Smooth muscle cell of the umbilical artery (primary cell): ENCODE measurements around the gene TAF8. TPM values are rescaled to one million over a fixed set of nuclear protein-coding genes. Genes with fewer than 3 reads are reported as not detected.

Experiments used
- total RNA-seq: library from RNA; depleted of rRNA; stranded (reverse); fragments of >200 nt; gene quantifications from 2 replicates; pipeline ENCODE4 v1.2.3, GENCODE V29; 2014

Gene TAF8
- 10.9 and 11.0 TPM in 2 replicates for total RNA-seq

GRCh38 chr6:42050297-42051267 is at the start of gene TAF8:
Gene TAF8, plus strand, starts transcription at chr6:42050524. Its CDS starts 18 bp downstream, at chr6:42050542.

Other genes with a start within 250 kb of the TAF8 start
- gene USP49, start 155.1 kb upstream of the TAF8 start, total RNA-seq = 2.1 and 3.1 TPM in 2 replicates
- gene MED20, start 129.4 kb upstream of the TAF8 start, total RNA-seq = 26.0 and 28.8 TPM in 2 replicates
- 13.1 and 19.5 TPM in 2 replicates for gene BYSL, start 129.0 kb upstream of the TAF8 start, total RNA-seq
- gene CCND3, start 108.7 kb upstream of the TAF8 start, total RNA-seq = 8.6 and 18.5 TPM in 2 replicates
- gene C6orf132, start 92.1 kb downstream of the TAF8 start, total RNA-seq = 1.5 and 2.5 TPM in 2 replicates
- 0.30 and 0.46 TPM in 2 replicates for gene GUCA1A, start 122.8 kb downstream of the TAF8 start, total RNA-seq
- gene GUCA1B, start 144.4 kb downstream of the TAF8 start, total RNA-seq = 0.30 and 0.69 TPM in 2 replicates
- gene MRPS10, start 167.3 kb downstream of the TAF8 start, total RNA-seq = 42.2 and 44.8 TPM in 2 replicates